NCI-H1092 (cell line): Measurements from ENCODE around the gene RAB11FIP4.

Source experiments
- DNase-seq: peaks from one replicate; lab custom pipeline; 2025; lab: John Stamatoyannopoulos, UW

The RAB11FIP4 gene

GRCh38 chr17:31549525-31550388 is 158.3 kb downstream of the RAB11FIP4 start:
- DNase-seq: peak; percentile 90

DNA sequence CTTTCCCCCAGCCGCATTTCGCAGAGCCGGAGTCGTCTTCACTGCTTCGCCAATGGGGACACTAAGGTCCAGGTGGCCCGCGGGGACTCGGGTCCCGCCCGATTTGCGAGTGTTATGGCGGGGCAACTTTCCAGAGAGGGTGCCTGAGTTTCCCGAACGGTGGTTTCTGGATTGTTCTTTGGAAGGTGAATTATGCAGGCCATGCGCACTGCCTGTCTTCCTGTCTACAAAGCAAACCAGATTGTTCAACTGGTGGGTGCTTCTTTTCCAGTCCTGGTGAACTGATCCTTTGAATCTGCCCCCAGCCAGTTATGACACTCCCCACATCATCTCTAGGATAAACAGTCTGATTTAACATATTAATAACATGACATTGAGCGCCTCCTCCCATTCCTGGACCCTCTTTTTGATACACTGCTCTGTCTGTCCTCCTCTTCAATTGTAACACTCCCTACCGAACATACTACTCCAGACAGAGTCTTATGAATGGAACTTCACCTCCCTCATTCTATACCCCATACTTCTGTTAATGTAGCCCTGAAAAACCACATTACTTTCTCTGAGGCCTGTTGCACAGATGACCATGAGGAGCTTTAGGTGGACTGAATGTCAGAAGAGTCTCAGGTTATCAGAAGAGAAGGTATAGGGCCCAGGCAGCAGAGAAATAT is 159.0 kb downstream of the RAB11FIP4 start:
- DNase-seq: no peak

DNA sequence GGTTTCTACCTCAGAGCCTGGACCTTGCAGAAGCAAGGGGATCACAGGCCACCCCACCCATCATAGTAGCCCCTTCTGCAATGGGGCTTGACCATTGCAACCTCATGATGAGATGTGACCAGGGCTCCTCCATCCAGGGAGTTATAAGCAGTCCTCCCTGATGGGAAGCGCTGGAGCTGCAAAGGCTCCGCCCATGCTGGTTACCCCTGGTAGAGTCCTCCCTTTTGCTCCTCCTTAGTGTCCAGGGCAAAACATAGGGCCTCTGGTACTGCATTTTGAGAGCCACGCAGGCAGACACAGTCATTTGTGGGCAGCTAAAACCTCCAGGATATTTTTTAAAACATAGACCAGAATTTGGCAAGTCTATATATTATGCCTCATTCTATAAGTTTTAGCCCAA is 161.1 kb downstream of the RAB11FIP4 start:
- no peak for DNase-seq

GRCh38 chr17:31553506-31553905 is 162.0 kb downstream of the RAB11FIP4 start:
- no peak for DNase-seq

DNA sequence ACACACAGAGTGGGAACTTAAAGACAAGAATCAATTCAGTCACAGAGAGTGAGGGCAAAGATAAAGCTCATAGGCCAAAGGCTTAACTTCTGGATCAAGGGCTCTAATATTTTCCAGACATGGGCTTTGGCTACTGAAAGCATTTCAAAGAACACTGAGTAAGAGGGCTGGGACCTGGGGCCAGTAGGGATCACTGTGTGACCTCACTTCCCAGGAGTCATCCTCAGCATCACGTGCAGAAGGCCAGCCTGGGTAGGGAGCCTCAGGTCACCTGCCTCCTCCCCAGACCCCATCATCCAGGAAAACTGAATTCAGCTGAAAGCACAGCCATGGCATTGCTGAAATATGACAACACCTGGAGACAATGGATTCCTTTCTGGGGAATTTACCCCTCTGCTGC is 163.5 kb downstream of the RAB11FIP4 start:
- DNase-seq: no peak

- DNase-seq: no peak
Measured at GRCh38 chr17:31556969-31557645, 165.6 kb downstream of the RAB11FIP4 start.

- peak; percentile 62 for DNase-seq
Measured at GRCh38 chr17:31558748-31559583, 167.5 kb downstream of the RAB11FIP4 start.

DNA sequence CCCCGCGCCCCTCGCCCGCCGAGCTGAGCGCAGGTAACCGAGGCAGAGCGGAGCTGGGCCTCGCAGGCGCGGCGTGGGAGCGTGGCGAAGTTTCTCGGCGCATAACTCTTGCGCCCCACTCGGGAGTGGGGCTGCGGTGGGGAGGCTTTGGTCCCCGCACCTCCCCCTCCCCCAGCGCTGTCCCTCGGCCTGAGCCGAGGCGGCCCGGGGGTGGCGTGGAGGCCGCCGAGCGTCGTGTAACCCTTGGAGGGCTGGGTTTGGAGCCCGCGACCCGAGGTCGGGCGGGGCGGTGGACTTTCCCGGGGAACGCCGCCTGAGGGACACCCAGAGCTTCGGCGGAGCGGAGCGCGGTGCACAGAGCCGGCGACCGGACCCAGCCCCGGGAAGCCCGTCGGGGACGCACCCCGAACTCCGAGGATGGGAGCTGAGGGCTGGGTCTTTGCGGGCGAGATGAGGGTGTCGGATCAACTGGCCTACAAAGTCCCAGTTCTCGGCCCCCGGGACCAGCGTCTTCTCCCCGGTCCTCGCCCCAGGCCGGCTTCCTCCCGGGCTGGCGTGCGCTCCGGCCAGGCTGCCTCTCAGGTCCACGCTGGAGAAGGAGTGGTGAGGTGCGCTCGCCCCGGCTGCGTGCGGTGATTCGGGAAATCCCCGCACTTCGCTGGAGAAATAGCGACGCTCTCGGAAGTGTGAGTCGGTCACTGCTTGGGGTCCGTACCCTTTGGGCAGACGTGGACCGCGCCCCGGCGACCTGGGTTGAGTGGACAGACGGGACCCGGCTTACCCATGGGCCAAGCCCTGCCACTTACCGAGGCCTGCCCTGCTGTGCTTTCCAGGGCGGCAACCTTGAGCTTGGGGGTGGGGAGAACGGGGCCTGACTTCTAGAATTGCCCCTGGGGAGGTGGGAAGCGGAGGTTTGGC is 168.4 kb downstream of the RAB11FIP4 start:
- DNase-seq: no peak

DNA sequence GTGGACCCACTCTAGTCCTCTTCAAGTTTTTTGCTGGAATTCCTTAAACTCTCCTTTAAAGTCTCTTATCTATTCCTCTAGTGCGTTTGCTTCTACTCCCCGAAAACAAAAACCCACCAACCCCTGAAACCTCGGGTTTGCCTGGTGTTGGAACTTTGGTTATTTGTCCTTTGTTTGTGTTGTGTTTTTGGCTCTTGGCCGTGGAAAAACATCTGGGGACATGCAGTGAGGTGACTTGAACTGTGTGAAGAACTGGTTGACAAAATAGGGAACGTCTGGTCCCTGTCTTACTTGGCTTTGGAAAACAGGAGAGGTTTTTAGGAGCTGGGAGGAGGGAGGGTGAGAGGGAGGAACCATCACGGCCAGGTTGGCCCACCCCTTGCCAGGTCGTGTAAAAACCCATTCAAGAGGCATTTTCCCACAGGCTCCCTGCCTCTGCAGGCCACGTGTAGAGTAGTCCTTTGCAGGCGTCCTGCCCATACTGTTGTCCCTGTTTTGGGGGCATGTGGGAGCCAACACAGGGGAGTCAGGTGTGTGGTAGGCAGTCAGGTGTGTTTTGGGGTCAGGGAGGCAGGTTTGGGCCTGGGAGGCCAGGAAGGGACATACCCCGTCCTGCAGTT is 169.3 kb downstream of the RAB11FIP4 start:
- DNase-seq: no peak

GRCh38 chr17:31561469-31562375 is 170.2 kb downstream of the RAB11FIP4 start:
- DNase-seq: no peak

DNA sequence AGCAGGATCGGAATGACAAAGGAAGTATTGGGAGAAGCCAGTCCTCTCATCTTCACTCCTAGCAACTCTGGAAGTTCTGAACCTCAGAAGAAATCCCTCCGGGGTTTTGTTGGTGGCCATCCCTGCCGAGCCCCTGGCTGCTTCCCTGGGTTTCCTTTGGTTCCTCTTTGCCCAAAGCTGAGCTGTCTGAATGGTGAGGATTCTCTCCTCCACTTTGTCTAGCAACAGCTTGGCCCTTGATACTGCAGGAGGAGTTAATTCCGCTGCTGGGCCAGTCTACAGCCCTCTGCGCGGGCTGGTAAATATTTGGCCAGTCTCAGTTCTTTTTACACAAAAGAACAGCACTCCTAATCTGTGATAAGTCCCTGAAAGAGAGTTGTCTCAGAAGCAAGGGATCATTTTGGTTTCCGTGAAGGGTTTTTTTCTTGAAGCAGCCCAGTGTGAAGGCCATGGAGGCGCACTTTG is 170.9 kb downstream of the RAB11FIP4 start:
- no peak for DNase-seq

GRCh38 chr17:31564291-31564690 is 172.8 kb downstream of the RAB11FIP4 start:
- DNase-seq: no peak

DNA sequence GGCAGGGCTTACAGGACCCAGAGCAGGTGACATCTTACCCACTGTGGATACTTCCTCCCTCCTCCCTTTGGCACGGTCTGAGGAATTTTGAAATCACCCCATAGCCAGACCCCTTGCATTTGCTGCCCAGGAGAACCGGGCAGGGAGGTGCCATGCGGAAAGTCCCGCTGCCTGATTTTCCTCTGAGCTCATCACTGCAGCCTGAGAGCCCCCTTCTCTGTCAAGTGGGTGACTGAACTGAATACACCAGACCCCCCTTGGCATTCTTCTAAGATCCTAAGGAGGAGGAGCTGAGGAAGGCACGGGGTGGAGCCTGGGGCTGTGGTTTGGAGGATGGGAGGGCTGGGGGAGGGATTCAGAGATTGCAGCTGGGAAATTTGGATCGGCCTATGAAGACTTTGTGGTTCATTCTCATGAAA is 173.4 kb downstream of the RAB11FIP4 start:
- DNase-seq: no peak

- no peak for DNase-seq
Measured at GRCh38 chr17:31565652-31566051, 174.2 kb downstream of the RAB11FIP4 start.

GRCh38 chr17:31566247-31566991 is 174.9 kb downstream of the RAB11FIP4 start:
- no peak for DNase-seq

- no peak for DNase-seq
Measured at GRCh38 chr17:31566992-31567373, 175.5 kb downstream of the RAB11FIP4 start.

DNA sequence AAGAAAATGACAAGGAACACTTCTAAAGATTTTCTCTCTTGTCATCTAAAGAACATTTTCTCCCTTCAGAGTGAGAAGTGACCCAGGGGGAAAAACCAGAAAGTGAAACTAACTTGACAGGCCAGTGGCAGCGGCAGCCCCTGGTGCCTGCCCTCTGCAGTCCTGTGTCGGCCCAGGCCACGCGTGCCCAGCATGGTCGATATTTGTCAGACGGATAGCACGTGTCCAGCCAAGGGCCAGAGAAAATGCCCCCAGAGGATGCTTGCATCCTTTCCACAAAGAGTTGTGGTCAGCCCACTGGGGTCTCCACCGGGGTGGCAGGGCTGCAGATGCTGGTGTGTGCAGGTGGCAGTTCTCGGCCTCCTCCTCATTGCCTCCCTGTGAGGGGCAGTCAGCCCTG is 176.6 kb downstream of the RAB11FIP4 start:
- no peak for DNase-seq

GRCh38 chr17:31568539-31568938 is 177.1 kb downstream of the RAB11FIP4 start:
- DNase-seq: no peak
